ENCODE results near the gene FARSA.
A peak's percentile ranks its signal among the peaks of the same experiment; 100 is the strongest.
"Not testable (repeated sequence)": the region's sequence is repeated elsewhere in the genome, so short reads cannot be mapped to it uniquely, and the experiment has no call there.

FARSA gene

DNA sequence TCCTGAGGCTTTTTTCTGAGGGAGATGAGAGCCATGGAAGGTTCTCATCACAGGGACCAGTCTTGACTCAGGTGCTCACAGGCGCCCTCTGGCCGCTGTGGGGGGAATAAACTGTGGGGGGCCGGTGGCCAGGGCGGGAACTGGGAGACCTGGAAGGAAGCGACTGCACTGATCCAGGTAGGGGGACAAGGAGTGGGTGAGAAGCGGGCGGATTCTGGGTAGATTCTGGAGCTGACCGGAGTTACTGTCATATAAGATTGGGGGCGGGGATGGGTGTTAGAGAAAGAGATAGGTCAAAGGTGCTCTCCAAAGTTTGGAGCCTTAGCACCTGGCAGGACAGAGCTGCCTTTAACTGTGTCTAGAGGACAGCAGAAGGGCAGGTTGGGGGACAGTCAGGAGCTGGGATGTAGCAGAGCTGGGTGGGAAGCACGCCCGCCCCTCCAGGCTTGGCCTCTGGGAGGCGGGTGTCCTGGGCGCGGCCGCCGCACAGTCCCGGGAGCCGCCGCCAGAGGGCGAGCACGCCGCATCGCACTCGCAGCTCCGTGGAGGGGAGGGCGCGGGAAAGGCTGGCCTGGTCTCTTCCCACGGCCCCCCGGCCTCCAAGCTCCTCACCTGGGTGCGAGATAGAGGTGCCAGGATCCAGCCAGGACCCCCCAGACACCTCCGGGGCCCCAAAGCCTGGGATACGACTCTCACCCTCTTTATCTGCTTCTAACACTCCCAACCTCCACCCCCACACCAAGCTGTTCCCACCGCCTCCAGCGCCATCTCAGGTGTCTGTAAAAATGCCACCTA, 31.7 kb upstream of the FARSA start:
- DNase-seq (ENCODE audit: low spot score): peak; percentile 78
- Mint-ChIP-seq H3K36me3 (ENCODE audit: low read depth) (no peaks in the 10 kb centered on the region), H3K4me1 (ENCODE audit: low read depth) (peaks cover 7% of the 10 kb centered on the region), H3K27ac (peak overlapping the region; percentile 80), H3K4me3 (peak overlapping the region; percentile 83), H3K9me3 (no peaks in the 10 kb centered on the region), H3K27me3 (ENCODE audit: low read depth) (peaks cover under 1% of the 10 kb centered on the region)

DNA sequence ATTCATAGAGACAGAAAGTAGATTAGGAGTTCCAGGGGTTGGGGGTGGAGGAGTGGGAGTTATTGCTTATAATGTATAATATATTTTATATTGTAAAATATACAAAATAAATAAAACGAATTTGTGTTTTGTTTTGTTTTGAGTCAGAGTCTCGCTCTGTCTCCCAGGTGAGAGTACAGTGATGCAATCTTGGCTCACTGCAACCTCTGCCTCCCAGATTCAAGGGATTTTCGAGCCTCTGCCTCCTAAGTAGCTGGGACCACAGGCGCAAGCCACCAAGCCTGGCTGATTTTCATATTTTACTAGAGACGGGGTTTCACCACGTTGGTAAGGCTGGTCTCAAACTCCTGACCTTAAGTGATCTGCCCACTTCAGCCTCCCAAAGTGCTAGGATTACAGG, 26.0 kb upstream of the FARSA start:
- Mint-ChIP-seq H3K4me1 (ENCODE audit: low read depth) (peaks cover 17% of the 10 kb centered on the region), H3K27ac (no peak overlapping the region), H3K4me3 (no peak overlapping the region), H3K9me3 (no peaks in the 10 kb centered on the region), H3K27me3 (ENCODE audit: low read depth) (peaks cover 3% of the 10 kb centered on the region), H3K36me3 (ENCODE audit: low read depth) (peaks cover 8% of the 10 kb centered on the region)
- DNase-seq (ENCODE audit: low spot score): no peak

DNA sequence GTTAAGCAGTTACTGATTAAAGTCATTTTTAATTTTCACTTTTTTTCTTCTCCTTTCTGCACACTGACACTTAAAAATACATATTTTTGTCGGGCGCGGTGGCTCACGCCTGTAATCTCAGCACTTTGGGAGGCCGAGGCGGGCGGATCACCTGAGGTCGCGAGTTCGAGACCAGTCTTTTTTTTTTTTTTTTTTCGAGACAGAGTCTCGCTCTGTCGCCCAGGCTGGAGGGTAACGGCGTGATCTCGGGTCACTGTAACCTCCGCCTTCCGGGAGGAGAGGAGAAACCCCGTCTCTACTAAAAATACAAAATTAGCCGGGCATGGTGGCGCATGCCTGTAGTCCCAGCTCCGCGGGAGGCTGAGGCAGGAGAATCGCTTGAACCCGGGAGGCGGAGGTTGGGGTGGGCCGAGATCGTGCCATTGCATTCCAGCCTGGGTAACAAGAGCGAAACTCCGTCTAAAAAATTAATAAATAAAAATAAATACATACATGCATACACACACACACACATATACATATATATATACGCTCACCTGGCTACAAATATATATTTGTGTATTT, 24.0 kb upstream of the FARSA start:
- not testable (repeated sequence) for H3K9me3 Mint-ChIP-seq; H3K27me3 Mint-ChIP-seq (ENCODE audit: low read depth); DNase-seq (ENCODE audit: low spot score)
- peaks cover 24% of the 10 kb centered on the region for H3K36me3 Mint-ChIP-seq (ENCODE audit: low read depth)
- H3K4me1 Mint-ChIP-seq (ENCODE audit: low read depth): peaks cover 20% of the 10 kb centered on the region
- peak overlapping the region; percentile 93 for H3K27ac Mint-ChIP-seq
- peak overlapping the region; percentile 90 for H3K4me3 Mint-ChIP-seq

DNA sequence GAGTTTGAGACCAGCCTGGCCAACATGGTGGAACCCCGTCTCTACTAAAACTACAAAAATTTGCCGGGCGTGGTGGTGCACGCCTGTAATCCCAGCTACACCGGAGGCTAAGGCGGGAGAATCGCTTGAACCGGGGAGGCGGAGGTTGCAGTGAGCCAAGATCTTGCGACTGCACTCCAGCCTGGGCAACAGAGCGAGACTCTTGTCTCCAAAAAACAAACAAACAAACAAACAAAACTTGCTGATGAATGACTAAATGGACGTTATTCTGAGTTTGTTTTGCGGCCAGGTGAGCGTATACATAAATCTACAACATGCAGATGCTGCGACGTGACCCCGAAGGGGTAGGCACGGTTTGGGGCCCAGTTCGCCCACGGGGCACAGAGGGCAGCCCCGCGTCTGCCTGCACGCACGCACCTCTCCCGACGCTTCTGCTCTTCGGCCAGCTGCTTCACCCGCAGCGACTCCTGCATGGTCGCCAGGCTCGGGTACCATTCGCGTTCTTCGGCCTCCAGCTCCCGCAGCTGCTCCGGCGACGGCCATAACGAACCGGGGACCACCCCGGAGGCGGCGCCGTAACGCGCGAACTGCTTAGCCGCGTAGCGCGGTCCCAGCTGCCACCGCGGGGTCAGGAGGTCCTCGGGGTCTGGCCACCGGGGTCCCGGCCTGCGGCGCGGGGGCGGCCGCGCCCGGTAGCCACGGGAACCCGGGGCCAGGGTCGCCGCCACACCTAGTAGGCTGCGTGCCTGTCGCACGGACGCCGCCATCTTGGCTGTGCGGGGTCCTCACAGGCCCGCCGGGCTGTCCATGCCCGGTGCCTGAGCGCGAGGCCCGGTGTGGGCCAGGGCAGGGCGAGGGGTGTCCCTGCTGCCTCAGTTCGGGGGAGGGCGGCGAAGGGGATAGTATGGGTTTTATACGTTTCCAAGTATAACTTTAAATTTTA, 23.2 kb upstream of the FARSA start, which contains the start of gene GADD45GIP1:
TSS of gene GADD45GIP1 (minus strand) at position 778 of the 943 bp plus-strand sequence. CDS start at position 767, 11 bp downstream.
- peaks cover 21% of the 10 kb centered on the region for H3K4me1 Mint-ChIP-seq (ENCODE audit: low read depth)
- peak; percentile 82 for DNase-seq (ENCODE audit: low spot score)
- peaks cover 3% of the 10 kb centered on the region for H3K27me3 Mint-ChIP-seq (ENCODE audit: low read depth)
- H3K9me3 Mint-ChIP-seq: no peaks in the 10 kb centered on the region
- H3K27ac Mint-ChIP-seq: peak within 1 kb of the TSS; percentile 93
- peak within 1 kb of the TSS; percentile 90 for H3K4me3 Mint-ChIP-seq
- H3K36me3 Mint-ChIP-seq (ENCODE audit: low read depth): peaks cover 30% of the 10 kb centered on the region

DNA sequence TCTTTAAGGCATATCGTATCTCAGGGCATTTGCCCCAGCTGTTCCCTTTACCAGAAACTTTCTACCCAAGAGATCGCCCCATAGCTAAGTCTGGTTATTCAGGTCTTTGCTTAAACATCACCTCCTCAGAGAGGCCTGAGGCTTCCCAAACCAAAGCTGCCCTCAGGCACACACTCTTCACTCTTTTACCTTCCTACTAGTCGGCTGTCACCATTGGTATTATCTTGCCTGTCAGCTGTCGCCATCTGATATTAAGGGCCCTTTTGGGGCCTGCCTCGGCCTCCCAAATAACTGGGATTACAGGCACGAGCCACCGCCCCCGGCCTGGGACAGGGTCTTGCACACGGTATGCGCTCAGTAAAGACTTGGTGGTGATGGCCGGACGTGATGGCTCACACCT, 22.5 kb upstream of the FARSA start:
- H3K27me3 Mint-ChIP-seq (ENCODE audit: low read depth): peaks cover 3% of the 10 kb centered on the region
- DNase-seq (ENCODE audit: low spot score): no peak
- H3K27ac Mint-ChIP-seq: peak overlapping the region; percentile 63
- H3K36me3 Mint-ChIP-seq (ENCODE audit: low read depth): peaks cover 36% of the 10 kb centered on the region
- H3K4me3 Mint-ChIP-seq: peak overlapping the region; percentile 80
- H3K9me3 Mint-ChIP-seq: no peaks in the 10 kb centered on the region
- H3K4me1 Mint-ChIP-seq (ENCODE audit: low read depth): peaks cover 21% of the 10 kb centered on the region

DNA sequence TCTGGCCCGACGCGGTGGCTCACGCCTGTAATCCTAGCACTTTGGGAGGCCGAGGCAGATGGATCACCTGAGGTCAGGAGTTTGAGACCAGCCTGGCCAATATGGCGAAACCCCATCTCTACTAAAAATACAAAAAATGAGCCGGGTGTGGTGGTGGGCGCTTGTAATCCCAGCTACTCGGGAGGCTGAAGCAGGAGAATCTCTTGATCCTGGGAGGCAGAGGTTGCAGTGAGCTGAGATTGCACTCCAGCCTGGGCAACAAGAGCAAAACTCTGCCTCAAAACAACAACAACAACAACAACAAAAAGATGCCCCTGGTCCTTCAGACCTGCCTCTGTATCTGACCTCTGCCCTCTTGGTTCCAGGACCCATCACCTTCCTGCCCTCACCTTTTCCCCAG, 22.1 kb upstream of the FARSA start:
- Mint-ChIP-seq H3K27ac (peak overlapping the region; percentile 63), H3K36me3 (ENCODE audit: low read depth) (peaks cover 40% of the 10 kb centered on the region), H3K4me1 (ENCODE audit: low read depth) (peaks cover 21% of the 10 kb centered on the region), H3K4me3 (peak overlapping the region; percentile 80)
- not testable (repeated sequence) for H3K9me3 Mint-ChIP-seq; H3K27me3 Mint-ChIP-seq (ENCODE audit: low read depth); DNase-seq (ENCODE audit: low spot score)

DNA sequence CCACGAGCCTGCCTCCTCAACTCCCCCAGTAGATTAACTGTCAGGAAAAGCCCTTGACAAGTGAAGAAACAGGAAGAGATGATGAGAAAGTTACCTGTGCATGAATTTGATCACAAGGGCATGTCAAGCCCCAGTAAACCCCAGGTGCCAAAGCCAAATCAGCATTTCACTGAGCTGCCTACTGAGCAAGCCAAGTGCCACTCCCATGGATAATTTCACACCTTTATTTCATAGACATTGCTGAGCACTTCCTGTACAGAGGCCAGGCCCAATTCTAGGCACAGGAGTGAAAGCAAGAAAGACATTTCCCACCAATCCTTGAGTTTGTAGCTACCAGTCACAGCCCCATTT, 21.1 kb upstream of the FARSA start:
- Mint-ChIP-seq H3K27me3 (ENCODE audit: low read depth) (no peaks in the 10 kb centered on the region), H3K36me3 (ENCODE audit: low read depth) (peaks cover 49% of the 10 kb centered on the region), H3K4me3 (peak overlapping the region; percentile 14), H3K9me3 (no peaks in the 10 kb centered on the region), H3K4me1 (ENCODE audit: low read depth) (peaks cover 21% of the 10 kb centered on the region), H3K27ac (peak overlapping the region; percentile 63)
- DNase-seq (ENCODE audit: low spot score): no peak

DNA sequence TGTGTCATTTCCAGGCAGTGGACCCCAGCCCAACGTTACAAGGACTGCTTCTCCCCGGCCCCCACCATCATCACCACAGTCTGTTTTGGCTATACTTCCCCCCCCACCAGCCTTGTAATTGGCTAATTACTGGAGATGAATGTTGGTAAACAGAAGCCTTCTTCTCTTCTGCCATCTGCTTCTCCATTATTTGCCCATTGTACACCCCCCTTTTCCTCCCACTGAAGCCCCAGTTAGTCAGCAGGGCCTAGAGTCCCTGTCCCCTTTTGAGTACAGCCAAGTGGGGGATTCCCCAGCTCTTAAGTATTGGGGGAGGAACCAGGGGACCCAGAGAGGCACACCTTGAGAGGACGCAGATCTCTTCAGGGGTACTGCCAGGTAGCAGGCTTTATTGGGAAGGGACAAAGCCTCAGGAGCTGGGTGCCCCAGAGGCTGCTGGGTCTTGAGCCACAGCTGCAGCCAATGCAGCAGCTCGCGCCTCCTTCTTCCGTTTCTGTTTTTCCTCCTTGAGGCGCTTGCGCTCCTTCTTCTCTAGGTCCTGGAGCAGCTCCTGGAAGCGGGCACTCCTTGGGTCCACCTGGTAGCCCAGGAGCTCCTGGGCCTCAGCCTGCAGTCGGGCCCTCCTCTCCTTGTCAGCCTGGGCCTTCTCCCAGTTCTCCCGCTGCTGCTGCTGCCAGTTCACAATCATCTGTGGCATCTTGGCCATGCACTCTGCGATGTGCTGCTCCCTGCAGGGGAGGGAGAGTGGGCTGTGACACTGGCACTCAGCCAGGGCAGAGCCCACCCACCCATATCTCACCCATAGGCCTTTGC, 20.5 kb upstream of the FARSA start:
- peak overlapping the region; percentile 63 for H3K27ac Mint-ChIP-seq
- peak overlapping the region; percentile 14 for H3K4me3 Mint-ChIP-seq

DNA sequence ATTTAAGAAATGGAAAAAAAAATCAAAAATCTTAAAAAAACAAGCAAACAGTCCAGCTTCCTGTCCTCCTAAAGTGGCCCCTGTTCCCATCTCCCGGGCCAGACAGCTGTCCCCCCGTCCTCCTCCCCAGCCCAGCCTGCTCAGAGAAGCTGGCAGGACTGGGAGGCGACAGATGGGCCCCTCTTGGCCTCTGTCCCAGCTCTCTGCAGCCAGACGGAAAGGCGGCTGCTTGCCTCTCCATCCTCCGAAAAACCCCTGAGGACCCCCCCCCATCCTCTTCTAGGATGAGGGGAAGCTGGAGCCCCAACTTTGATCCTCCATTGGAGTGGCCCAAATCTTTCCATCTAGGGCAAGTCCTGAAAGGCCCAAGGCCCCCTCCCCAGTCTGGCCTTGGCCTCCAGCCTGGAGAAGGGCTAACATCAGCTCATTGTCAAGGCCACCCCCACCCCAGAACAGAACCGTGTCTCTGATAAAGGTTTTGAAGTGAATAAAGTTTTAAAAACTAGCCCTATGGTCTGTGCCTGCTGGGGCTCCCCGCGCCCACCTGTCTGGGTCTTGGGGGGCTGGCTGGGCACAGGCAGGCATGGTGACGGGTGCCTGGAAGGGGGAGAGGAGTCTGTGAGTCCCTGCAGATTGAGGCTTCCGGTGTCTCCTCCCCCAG, 19.8 kb upstream of the FARSA start:
- no peak overlapping the region for H3K27ac Mint-ChIP-seq
- H3K27me3 Mint-ChIP-seq (ENCODE audit: low read depth): no peaks in the 10 kb centered on the region
- H3K9me3 Mint-ChIP-seq: no peaks in the 10 kb centered on the region
- no peak for DNase-seq (ENCODE audit: low spot score)
- peaks cover 58% of the 10 kb centered on the region for H3K36me3 Mint-ChIP-seq (ENCODE audit: low read depth)
- peaks cover 21% of the 10 kb centered on the region for H3K4me1 Mint-ChIP-seq (ENCODE audit: low read depth)
- no peak overlapping the region for H3K4me3 Mint-ChIP-seq

More for the DNA sequence above, 20.5 kb upstream of the FARSA start:
- Mint-ChIP-seq H3K9me3 (no peaks in the 10 kb centered on the region), H3K27me3 (ENCODE audit: low read depth) (no peaks in the 10 kb centered on the region), H3K4me1 (ENCODE audit: low read depth) (peaks cover 21% of the 10 kb centered on the region), H3K36me3 (ENCODE audit: low read depth) (peaks cover 55% of the 10 kb centered on the region)
- DNase-seq (ENCODE audit: low spot score): no peak

DNA sequence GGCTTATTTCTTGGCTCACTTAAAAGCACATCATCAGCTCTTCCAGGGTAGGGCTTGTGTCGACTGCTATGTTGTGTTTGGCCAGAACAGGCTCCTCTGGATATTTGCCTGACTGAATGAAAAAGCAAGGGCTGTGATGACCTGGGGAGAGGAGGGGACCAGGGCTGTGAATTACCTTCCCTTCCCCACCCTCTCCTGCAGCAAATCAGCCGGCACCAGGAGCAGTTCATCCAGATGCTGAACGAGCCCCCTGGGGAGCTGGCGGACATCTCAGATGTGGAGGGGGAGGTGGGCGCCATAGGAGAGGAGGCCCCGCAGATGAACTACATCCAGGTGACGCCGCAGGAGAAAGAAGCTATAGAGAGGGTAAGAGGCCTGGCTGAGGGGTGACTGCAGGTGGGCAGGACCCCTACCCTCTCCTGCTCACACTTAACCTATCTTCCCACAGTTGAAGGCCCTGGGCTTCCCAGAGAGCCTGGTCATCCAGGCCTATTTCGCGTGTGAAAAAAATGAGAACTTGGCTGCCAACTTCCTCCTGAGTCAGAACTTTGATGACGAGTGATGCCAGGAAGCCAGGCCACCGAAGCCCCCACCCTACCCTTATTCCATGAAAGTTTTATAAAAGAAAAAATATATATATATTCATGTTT, 19.1 kb upstream of the FARSA start:
- no peak for DNase-seq (ENCODE audit: low spot score)
- Mint-ChIP-seq H3K9me3 (no peaks in the 10 kb centered on the region), H3K4me3 (no peak overlapping the region), H3K4me1 (ENCODE audit: low read depth) (peaks cover 23% of the 10 kb centered on the region), H3K36me3 (ENCODE audit: low read depth) (peaks cover 63% of the 10 kb centered on the region), H3K27ac (no peak overlapping the region), H3K27me3 (ENCODE audit: low read depth) (no peaks in the 10 kb centered on the region)

DNA sequence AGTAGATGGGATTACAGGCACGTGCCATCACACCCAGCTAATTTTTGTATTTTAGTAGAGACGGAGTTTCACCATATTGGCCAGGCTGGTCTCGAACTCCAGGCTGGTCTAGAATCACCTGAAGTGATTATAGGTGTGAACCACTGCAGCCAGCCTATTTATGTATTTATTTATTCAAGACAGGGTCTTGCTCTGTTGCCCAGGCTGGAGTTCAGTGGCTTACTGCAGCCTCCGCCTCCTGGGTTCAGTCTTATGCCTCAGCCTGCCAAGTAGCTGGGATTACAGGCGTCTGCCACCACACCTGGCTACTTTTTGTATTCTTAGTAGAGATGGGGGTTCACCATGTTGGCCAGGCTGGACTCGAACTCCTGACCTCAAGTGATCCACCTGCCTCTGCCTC, 18.5 kb upstream of the FARSA start:
- H3K36me3 Mint-ChIP-seq (ENCODE audit: low read depth): peaks cover 64% of the 10 kb centered on the region
- H3K27ac Mint-ChIP-seq: not testable (repeated sequence)

DNA sequence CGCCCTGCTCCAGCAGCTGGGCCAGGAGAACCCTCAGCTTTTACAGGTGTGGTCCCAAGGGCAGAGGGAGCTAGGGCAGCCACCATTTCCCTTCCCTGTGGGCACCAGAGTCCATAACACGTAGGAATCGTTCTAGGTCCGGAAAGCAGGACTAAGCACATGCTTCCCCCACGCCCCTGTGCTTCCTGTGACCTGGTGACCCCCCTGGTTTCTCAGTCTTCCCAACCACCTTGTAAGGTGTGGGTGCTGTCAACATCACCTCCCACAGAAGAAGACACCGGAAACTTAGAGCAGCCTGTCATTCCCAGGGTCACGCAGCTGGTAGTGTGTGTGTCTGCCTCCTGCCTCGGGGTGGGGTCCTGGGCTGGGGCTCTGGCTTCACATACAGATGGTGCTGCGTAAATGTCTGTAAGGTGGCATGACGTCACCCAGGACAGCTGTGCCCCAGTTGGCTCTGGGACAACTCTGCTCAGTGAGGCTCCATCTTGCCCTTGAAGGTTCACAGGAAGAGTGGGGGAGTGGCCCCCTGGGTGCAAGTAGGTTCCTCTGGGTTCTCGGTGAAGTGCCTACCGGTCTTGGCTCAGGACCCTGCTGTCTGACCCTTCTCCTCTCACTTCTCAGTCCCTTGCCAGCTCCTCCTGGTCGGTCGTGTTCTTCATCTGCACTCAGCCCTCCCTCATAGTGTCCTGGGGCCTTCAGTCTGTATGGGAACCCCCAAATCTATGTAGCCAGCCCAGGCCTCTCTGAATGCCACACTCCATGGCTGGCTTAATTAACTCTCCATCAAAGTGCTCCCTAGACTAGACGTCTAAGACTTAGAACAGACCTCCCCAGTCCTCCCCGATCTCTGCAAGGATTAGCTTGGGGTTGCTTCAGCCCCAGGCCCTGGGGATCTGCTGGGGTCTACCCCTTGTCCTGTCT, 16.1 kb upstream of the FARSA start:
- Mint-ChIP-seq H3K27ac (peak overlapping the region; percentile 54), H3K36me3 (ENCODE audit: low read depth) (peaks cover 79% of the 10 kb centered on the region), H3K27me3 (ENCODE audit: low read depth) (no peaks in the 10 kb centered on the region), H3K9me3 (no peaks in the 10 kb centered on the region), H3K4me3 (no peak overlapping the region), H3K4me1 (ENCODE audit: low read depth) (peaks cover 25% of the 10 kb centered on the region)
- DNase-seq (ENCODE audit: low spot score): no peak

More for the DNA sequence above, 18.5 kb upstream of the FARSA start:
- not testable (repeated sequence) for DNase-seq (ENCODE audit: low spot score); H3K27me3 Mint-ChIP-seq (ENCODE audit: low read depth); H3K9me3 Mint-ChIP-seq; H3K4me3 Mint-ChIP-seq
- H3K4me1 Mint-ChIP-seq (ENCODE audit: low read depth): peaks cover 26% of the 10 kb centered on the region

Data from T-helper 2 cell treated with Interferon-gamma antibody and Interleukin-4, amounts not matched to agents 5 μg/mL and 100 μg/mL, for 36 hours (primary cell).